GM19240 (cell line): ENCODE measurements around the gene C4orf51.
"Not testable (repeated sequence)": the region's sequence is repeated elsewhere in the genome, so short reads cannot be mapped to it uniquely, and the experiment has no call there.

ENCODE experiments used
- DNase-seq: peaks from one replicate; pipeline ENCODE4 v3.0.0; 2011; ENCODE audit warnings: low spot score; ENCODE audit not compliant: insufficient read length

Gene C4orf51

GRCh38 chr4:145679991-145680455 is at the start of gene C4orf51:
TSS of gene C4orf51 (plus strand) at chr4:145680146. CDS start at chr4:145680204, 58 bp downstream.
- no peak for DNase-seq

GRCh38 chr4:145635117-145635516 is 44.8 kb upstream of the C4orf51 start:
- DNase-seq: no peak

GRCh38 chr4:145635630-145636029 is 44.3 kb upstream of the C4orf51 start:
- no peak for DNase-seq

GRCh38 chr4:145639186-145639698 is 40.7 kb upstream of the C4orf51 start:
- DNase-seq: no peak

- DNase-seq: not testable (repeated sequence)
Measured at GRCh38 chr4:145640236-145640635, 39.7 kb upstream of the C4orf51 start.

- no peak for DNase-seq
Measured at GRCh38 chr4:145643295-145643694, 36.7 kb upstream of the C4orf51 start.

GRCh38 chr4:145644699-145645098 is 35.2 kb upstream of the C4orf51 start:
- no peak for DNase-seq

GRCh38 chr4:145656156-145656555 is 23.8 kb upstream of the C4orf51 start:
- no peak for DNase-seq

GRCh38 chr4:145660064-145660463 is 19.9 kb upstream of the C4orf51 start:
- DNase-seq: no peak

- DNase-seq: no peak
Measured at GRCh38 chr4:145663194-145663593, 16.8 kb upstream of the C4orf51 start.

- no peak for DNase-seq
Measured at GRCh38 chr4:145665773-145666172, 14.2 kb upstream of the C4orf51 start.

- no peak for DNase-seq
Measured at GRCh38 chr4:145670422-145670821, 9.5 kb upstream of the C4orf51 start.

- DNase-seq: no peak
Measured at GRCh38 chr4:145679520-145679919, 426 bp upstream of the C4orf51 start.

- DNase-seq: no peak
Measured at GRCh38 chr4:145680902-145681301, 956 bp downstream of the C4orf51 start.

- no peak for DNase-seq
Measured at GRCh38 chr4:145681518-145681917, 1.6 kb downstream of the C4orf51 start.

- no peak for DNase-seq
Measured at GRCh38 chr4:145681956-145682355, 2.0 kb downstream of the C4orf51 start.

- DNase-seq: no peak
Measured at GRCh38 chr4:145686991-145687390, 7.0 kb downstream of the C4orf51 start.

GRCh38 chr4:145690610-145691009 is 10.7 kb downstream of the C4orf51 start:
- no peak for DNase-seq

- DNase-seq: not testable (repeated sequence)
Measured at GRCh38 chr4:145691416-145691815, 11.5 kb downstream of the C4orf51 start.

GRCh38 chr4:145694929-145695328 is 15.0 kb downstream of the C4orf51 start:
- no peak for DNase-seq

- DNase-seq: no peak
Measured at GRCh38 chr4:145697332-145697731, 17.4 kb downstream of the C4orf51 start.

GRCh38 chr4:145698507-145698906 is 18.6 kb downstream of the C4orf51 start:
- DNase-seq: no peak

- no peak for DNase-seq
Measured at GRCh38 chr4:145703850-145704497, 24.0 kb downstream of the C4orf51 start.
